ENCODE measurements around the gene C1orf216. TPM values are rescaled to one million over a fixed set of nuclear protein-coding genes. Genes with fewer than 3 reads are reported as not detected.

C1orf216 gene
- polyA plus RNA-seq, 1 experiment, result 18.6 TPM

- no peak overlapping the region for H3K4me3 ChIP-seq (ENCODE audit: low read depth, low read length)
- no peaks in the 10 kb centered on the region for H3K36me3 ChIP-seq (ENCODE audit: control insufficient read depth, insufficient read depth, low read length)
- ChIA-PET POLR2A (no interaction called here), CTCF (interaction anchor here (0.8 to 1.5 kb wide), 3 partner anchors 9 to 26 kb away, joined by 3 to 6 read pairs (median 3); partner anchors contain the start of gene CLSPN)
- no peak for DNase-seq (ENCODE audit: low read depth)
- no peaks in the 10 kb centered on the region for H3K27me3 ChIP-seq (ENCODE audit: control insufficient read depth, insufficient read depth, low read length)
- no peak for TF ChIP-seq CTCF (IDR thresholded peaks at IDR 0.05; ENCODE audit: insufficient read depth, low read depth, low read length)
These were observed 35.1 kb upstream of the C1orf216 start for GRCh38 chr1:35753626-35754260.

GRCh38 chr1:35748326-35748725, 29.6 kb upstream of the C1orf216 start:
- H3K4me3 ChIP-seq (ENCODE audit: low read depth, low read length), result no peak overlapping the region
- ChIA-PET POLR2A (no interaction called here), CTCF (interaction anchor here (0.7 to 4.1 kb wide), 3 partner anchors 19 to 24 kb away, joined by 3 to 22 read pairs (median 3); no protein-coding TSS in a partner anchor)
- no peak for DNase-seq (ENCODE audit: low read depth)
- no peak for TF ChIP-seq CTCF (IDR thresholded peaks at IDR 0.05; ENCODE audit: insufficient read depth, low read depth, low read length)
- no peaks in the 10 kb centered on the region for H3K27me3 ChIP-seq (ENCODE audit: control insufficient read depth, insufficient read depth, low read length)
- H3K36me3 ChIP-seq (ENCODE audit: control insufficient read depth, insufficient read depth, low read length), result peaks cover 1% of the 10 kb centered on the region; the same call in 1 of the 2 replicates

DNA sequence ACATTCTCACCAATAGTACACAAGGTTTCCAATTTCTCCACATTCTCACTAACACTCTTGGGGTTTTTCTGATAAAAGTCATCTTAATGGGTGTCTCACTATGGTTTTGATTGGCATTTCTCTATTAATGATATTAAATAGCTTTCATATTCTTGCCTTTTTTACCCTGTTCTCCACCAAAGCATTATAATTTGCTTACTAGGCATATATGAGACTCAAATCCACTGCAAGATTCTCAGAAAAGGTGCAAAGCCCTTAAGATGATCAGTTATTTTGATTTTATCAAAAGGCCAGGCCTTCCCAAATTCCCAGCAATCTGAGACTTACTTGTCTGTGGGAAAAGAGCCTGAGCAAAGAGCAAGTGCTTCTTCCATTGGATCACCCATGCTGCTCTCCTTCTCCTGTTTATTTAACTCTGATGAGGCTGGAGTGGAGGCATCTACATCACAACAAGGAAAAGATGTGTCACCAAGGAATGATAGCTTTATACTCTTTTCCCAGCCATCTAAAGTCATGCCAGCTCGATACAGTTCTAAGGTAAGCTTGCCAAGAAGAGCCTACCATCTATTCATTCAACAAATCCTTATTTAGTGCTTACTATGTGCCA, 26.5 kb upstream of the C1orf216 start:
- POLR2A ChIA-PET, result no interaction called here
- Histone ChIP-seq H3K36me3 (ENCODE audit: control insufficient read depth, insufficient read depth, low read length) (peaks cover 1% of the 10 kb centered on the region; the same call in 1 of the 2 replicates), H3K27me3 (ENCODE audit: control insufficient read depth, insufficient read depth, low read length) (no peaks in the 10 kb centered on the region), H3K4me3 (ENCODE audit: low read depth, low read length) (no peak overlapping the region)
- CTCF ChIA-PET, result interaction anchor here (0.6 to 4.1 kb wide), 3 partner anchors 10 to 121 kb away, joined by 4 to 22 read pairs (median 4); no protein-coding TSS in a partner anchor
- DNase-seq (ENCODE audit: low read depth), result no peak
- no peak for TF ChIP-seq CTCF (IDR thresholded peaks at IDR 0.05; ENCODE audit: insufficient read depth, low read depth, low read length)

DNA sequence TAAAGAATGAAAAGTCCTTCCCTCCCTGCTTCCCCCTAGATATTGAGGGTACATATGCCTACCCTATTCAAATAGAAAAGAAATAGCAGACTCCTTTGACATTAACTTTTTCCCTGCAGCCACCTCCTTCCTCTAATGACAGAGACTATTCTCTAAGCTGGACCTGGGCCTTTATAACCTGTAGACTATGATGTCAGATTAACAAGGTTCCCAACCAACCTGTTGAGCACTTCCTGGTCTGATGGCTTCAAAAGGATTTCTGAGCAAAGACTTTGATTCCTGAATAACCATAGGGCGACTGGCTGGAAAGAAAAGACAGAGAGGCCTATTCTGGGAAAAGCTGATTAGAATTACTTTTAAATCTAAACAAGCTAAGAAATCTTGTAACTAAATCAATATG, 18.4 kb upstream of the C1orf216 start:
- Histone ChIP-seq H3K36me3 (ENCODE audit: control insufficient read depth, insufficient read depth, low read length) (peaks cover 2% of the 10 kb centered on the region; the same call in 1 of the 2 replicates), H3K27me3 (ENCODE audit: control insufficient read depth, insufficient read depth, low read length) (no peaks in the 10 kb centered on the region), H3K4me3 (ENCODE audit: low read depth, low read length) (no peak overlapping the region)
- DNase-seq (ENCODE audit: low read depth), result no peak
- CTCF ChIA-PET, result interaction anchor here (1.4 to 3.6 kb wide), 3 partner anchors 11 to 168 kb away, joined by 3 to 44 read pairs (median 7); no protein-coding TSS in a partner anchor
- POLR2A ChIA-PET, result no interaction called here
- no peak for TF ChIP-seq CTCF (IDR thresholded peaks at IDR 0.05; ENCODE audit: insufficient read depth, low read depth, low read length)

GRCh38 chr1:35727434-35728040, 8.9 kb upstream of the C1orf216 start:
- Histone ChIP-seq H3K27me3 (ENCODE audit: control insufficient read depth, insufficient read depth, low read length) (no peaks in the 10 kb centered on the region), H3K36me3 (ENCODE audit: control insufficient read depth, insufficient read depth, low read length) (no peaks in the 10 kb centered on the region), H3K4me3 (ENCODE audit: low read depth, low read length) (no peak overlapping the region)
- ChIA-PET POLR2A (interaction anchor here (0.6 kb wide), 1 partner anchor 1746 kb away, joined by 7 read pairs; no protein-coding TSS in a partner anchor), CTCF (interaction anchor here (0.6 to 8.2 kb wide), 30 partner anchors 10 to 529 kb away, joined by 3 to 105 read pairs (median 6); partner anchors contain the start of genes C1orf216, CLSPN, KIAA0319L and NCDN)
- DNase-seq (ENCODE audit: low read depth), result no peak
- no peak for TF ChIP-seq CTCF (IDR thresholded peaks at IDR 0.05; ENCODE audit: insufficient read depth, low read depth, low read length)

Measured in BJ (cell line).